HK-2 (cell line): ENCODE results near the gene DMRTB1.

Experiments
- DNase-seq: peaks from one replicate; pipeline ENCODE4 v3.0.0-alpha.2; 2018; ENCODE audit not compliant: unreplicated experiment

DMRTB1 gene

DNA sequence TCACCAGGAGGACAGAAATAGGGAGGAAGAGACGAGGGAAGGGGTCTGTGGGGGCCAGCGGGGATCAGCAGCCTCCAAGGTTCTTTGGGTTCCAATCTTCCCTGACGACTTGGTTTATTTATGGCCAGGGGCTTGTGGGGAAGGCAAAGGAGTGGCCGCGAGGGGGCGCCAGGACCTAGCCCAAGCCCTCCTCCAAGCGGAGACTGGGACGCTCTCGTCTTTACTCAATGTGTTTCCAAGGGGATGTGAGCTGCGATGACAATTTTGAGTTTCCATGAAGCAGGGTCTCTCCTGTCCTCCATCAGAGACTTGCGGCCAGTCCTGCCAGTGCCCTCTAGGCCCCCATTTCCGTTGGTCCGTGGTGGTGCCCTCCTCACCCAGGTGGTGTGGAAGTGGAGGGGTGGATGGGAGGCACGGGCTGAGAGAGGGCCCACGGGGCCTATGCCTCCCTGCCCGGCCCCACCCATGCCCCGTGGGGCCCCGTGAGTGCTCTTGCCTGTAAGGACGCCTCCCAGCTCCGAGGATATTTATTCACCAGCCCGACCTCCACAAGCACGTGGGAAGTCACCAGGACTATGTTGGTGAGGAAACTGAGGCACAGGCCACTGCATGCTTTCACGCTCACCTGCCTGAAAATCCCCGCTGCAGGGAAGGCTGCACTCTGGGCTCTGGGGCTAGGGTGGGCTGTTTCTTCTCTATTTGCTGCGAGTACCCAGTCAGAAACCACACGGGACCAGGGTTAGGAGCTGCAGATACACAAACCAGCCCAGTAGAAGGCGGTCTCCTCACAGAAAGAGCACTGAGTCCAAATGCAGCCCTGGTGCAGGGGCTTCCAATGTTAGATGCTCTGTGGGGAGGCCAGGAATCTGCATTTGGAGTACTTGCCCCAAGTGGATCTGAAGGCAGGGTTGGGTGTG, 26.5 kb downstream of the DMRTB1 start:
- peak; percentile 77 for DNase-seq

DNA sequence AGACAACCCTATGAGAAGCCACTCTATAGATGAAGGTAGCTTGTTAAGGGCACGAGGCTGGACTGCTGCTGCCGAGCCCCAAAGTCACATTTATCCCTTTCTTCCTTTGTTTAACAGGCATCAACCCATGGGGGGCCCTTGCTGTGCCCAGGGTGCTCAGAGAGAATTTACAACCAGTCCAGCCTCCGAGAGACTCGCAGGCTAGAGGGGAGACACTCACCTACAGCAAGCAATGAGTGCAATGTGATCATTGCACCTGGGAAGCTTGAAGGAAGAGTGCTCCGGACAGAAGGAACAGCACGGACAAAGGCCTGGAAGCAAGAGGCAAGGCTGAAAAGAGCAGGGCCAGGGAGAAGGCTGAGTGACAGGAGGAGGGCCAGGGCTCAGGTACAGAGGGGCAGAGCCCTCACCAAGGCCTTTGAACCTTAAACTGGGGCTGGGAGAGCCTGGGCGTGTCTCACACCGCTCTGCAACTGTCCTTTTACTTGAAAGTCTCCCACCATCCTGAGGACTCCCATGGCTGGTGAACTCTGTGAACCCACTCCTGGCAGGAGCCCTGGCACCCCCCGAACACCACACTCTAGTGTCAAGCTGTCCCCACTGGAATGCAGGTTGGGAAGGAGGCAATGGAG, 27.3 kb downstream of the DMRTB1 start:
- no peak for DNase-seq

DNA sequence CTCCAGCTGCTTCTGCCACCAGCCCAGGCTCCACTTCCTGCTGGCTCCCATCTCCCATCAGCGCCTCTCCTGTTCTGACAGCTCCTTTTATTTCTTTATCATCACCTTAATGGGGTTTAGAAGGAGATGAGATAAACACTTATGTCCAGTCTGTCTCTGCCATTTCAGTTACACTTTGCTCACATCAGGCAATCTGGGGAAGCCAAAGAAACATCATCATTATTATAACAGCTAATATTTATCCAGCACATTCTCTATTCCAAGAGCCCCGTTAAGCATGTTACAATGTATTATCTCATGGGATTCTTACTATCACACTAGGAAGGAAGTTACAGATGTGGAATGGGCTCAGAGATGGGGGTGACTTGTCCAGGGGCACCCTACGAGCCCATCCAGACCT, 31.2 kb downstream of the DMRTB1 start:
- DNase-seq, result no peak

DNA sequence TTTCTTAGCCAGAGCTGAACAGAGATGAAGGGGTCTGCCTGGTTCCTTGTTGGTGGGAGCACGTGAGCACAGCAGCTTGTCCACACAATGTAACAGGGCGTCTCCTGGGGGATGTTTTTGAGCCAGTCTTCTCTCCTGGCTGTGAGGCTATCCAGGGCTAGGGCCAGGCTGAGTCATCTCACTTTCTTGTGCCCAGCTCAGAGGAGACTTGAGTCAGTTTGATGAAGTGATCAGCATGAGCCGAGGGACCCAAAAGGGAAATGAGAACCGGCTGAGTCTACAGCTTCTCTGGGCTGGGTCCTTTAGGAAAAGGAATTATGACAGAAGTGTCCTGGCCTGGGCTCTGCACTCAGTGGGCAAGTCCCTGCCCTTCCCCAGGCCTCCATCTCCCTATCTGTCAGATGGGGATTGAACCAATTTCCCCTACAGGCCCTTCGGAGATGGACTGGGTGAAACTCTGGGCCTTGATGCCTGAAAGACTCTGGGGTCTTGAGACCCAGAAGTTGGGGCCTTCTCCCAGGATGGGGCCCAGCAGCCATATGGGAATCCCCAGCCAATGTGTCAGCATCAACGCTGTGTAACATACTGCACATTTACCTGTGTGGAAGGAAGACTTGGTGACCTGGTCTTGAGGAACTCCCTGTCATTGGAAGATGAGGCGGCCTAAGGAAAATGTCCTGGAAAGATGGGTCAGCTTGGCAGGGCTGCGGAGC, 36.6 kb downstream of the DMRTB1 start:
- DNase-seq, result no peak

DNA sequence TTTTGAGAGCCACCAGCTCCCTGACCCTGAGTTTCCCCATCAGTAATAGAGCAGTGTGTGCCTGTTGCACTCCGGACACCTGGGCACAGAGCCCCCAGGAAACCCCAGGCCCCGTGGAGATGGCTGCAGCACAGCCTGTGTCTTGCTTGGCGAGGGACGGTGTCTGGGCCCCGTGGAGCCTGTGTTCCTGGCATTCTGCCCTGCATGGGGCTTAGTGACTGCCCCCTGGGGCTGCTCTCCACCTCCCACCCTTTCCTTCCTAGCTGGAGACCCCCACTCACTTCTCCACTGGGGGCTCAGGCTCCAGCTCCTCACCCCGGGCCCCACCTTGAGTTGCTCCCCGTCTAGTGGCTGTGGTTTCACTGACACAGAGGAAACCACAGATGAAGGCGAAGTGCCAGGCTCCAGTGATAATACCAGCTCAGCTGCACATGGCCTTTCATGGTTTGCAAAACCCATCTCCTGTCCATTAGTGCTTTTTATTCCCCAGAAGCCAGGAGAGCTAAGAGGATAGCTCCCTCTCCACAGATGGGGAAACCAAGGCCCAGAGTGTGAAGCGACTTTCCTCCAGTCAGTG, 39.4 kb downstream of the DMRTB1 start:
- DNase-seq, result no peak

DNA sequence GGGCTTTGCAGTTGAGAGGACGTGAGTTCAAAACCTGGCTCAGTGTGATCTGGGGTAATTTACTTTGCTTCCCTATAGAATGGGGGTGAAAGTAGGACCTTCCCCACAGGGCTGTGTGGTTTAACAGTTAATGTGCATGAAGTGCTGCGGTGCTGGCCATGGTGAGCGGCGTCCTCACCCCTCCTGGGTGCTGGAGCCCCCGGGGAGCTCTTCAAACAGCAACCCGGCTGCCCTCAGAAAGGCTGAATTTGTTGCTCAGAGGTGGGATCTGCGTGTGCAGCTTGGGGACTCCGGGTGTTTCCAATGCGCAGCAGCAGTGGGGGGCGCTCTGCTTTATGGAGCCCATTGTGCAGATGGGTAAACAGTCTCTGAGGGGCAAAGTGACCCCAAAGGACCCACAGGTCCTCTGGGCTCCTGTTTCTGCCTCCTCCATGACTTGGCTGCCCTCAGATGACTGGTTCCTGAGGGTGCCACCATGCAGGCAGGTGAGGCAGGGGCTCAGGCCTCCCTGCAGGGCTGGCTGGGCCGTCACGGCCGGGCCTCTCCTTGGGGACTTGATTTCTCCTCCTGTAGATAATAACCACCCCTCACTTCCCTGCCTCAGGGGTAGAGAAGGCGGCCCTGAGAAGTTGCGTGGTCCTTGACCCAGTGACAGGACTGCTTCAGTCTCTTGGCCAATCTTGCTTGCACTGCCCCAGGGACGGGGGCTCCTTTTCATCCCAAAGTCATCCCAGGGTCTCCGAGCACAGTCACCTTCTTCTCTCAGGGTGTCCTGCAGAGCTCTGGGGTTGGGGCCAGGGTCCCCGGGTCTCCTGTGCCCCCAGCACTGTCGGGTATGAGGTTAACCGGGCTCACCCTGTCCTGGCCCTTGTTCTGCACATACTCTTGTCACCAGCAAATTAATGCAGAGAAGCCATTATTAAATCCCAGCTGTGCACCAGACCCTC, 40.3 kb downstream of the DMRTB1 start:
- DNase-seq, result no peak

DNA sequence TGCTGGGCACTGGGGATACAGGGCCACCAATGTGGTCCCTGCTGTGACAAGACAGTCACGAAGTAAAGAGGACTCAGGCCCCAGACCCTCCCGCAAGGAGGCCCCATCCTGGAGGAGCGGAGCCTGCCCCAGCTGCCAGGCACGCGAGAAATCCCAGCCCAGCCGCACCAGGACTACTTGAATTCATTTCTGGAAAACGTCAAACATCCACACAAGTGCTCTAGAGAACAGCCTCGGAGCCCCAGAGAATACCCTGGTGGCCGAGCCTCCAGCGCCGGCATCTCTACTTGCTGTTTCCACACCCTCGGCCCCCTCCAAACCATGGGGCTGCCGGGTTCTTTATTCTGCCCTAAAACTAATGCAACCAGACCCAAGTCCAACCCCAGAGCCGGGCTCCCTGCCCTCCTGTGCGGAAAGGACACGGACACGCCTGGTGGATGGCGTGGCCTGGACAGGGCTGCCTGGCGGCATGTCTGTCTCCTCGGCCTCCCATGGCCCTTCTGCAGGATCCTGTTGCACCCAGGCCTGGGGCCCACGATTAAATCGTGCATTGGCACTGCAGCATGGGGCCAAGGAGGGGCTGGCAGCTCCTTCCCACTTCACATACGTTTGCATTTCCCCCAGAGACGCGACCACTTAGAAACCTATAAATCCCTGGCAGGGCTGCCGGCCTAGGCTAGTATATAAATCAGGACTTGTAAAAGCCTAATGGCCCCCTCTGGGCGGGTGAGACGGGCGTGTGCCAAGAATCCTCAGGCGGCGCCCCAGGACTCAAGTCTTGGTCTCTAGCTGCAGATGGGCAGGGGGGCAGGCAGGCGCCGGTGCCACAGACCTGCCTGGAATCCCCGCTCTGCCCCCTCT, 41.2 kb downstream of the DMRTB1 start:
- DNase-seq, result no peak

DNA sequence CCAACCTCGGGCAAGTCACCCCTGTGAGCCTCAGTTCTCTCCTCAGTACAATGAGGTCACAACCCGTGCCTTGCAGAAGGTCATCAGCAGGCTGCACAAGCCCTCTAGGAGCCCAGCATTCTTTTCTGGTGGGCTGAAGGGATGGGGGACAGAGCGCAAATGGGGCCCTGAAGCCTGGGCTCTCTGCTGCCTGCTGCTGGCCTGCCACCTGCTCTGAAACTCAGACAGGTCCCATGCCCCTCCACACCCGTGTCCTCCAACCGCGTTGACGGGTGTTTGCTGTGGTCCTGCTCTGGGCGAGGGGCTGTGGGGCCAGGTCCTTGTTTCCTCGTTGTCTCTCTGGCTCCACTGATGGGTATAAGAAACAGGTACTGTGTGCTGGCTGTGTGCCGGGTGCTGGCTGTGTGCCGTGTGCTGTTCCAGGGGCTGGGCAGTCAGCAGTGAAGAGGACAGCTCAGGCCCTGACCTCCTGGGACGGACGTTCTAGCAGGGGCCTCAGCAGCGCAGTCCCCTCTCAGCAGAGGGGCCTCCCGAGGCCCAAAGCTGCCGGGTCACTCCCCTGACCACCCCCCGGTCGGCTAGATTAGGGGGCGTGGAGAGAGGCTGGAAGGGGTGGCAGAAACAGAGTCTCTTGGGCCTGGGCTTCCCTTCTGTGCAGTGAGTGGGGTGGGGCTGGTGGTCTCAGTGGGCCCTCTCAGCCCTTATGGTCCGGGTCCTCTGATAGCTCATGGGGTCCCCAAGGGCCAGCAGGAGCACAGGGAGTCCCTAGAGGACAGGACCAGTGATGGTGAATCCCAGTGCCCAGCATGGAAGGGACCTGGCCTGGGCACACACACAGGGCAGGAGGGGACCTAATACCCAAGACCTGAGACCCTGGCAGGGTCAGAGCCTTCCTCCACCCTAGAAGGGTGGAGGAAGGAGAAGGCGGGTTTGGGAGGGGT, 42.1 kb downstream of the DMRTB1 start:
- DNase-seq, result no peak

DNA sequence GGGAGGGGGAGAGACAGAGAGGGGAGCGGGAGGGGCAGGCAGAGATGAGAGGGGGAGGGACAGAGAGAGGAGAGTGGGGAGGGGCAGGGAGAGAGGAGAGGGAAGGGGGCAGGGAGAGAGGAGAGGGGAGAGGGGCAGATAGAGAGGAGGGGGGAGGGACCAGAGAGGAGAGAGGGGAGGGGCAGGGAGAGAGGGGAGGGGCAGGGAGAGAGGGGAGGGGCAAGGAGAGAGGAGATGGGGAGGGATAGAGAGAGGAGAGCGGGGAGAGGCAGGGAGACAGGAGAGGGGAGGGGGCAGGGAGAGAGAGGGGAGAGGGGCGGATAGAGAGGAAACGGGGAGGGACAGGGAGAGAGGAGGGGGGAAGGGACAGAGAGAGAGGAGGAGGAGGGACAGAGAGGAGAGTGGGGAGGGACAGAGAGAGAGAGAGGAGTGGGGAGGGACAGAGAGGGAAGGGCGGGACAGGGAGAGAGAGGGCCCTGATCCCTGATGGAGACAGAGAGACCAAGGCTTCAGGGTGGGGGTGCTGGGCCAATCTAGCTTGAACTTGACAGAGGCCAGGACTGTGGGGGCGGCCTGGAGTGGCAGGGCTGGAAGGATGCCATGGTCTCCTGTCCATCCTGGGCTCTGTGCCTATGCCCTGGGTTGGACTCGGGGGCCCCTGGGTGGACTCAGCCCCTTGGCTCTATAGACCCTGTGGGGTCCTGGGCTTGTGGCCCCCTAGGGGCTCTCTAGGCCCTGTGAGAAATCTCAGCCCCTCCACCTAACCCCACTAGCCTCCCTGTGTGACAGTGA, 43.6 kb downstream of the DMRTB1 start:
- peak; percentile 17 for DNase-seq

DNA sequence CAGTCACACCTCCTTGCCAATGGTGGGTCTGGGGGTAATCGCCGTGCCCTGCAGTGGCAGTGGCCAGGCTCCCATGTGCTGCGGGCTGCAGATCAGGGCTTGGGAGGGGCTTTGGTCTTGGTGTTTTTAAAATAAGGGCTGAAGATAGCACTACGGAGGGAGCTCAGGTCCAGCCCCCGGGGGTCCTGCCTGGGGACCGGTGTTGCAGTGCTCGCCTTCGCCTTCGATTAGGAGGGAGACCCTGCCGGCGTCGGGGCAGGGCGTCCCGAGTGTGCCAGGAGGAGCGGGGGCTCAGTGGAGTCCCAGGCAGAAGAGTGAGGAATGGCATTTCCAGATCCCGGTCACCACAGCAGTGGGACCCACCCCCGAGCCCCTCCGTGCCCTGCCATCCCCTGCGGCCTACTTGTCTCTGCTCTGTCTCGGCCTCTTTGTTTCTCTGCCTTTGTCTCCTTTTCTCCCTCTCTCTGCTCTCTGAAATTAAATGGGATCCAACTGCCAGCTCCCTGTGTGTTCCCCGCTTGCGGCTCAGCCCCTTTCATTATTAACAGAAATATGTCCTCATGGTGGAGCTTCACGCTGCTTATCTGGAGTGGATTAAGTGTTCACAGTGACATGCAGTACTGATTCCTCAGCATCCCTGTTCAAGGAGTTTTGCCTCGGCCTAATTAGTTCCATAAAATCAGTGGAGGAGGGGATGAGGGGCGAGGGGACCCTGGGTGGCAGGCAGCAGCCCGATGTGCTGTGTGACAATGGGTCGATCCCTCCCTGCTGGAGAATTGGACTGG, 44.4 kb downstream of the DMRTB1 start:
- DNase-seq, result no peak

DNA sequence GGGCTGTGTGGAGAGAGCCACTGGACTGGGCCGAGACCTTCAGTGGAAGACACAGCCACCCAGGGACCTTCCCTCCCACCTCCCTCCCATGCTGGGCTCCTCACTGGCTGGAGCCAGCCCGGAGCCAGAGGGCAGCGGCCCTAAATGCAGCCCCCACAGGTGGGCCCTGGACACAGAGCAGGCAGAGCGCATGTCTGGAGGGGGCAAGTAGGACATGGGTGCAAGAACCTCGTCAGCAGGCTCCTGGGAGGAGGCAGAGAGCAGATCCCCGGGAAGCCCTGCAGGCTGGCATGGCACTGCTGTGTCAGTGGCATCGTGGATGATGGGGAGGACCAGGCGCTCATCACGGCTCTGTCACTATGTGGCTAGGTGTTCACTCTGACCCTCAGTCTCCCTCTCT, 45.7 kb downstream of the DMRTB1 start:
- DNase-seq, result no peak

DNA sequence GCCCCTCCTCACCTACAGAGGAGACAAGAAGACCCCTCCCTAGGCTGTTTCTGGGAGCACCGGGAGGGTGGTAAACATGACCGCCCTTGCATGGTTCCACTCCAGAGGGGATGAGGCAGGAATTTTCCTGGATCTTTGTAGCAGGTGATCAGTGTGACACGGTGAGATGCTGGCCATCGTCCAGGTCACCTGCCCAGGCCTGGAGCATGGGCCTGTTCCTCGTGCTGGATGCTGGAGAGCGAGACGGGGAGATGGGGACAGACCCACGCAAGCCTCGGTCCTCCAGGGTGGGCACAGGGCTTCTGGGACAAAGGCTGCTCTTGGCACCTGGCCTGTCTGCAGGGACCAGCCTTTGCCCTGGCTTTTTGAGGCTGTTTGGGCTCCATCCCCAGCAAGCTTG, 46.2 kb downstream of the DMRTB1 start:
- no peak for DNase-seq

DNA sequence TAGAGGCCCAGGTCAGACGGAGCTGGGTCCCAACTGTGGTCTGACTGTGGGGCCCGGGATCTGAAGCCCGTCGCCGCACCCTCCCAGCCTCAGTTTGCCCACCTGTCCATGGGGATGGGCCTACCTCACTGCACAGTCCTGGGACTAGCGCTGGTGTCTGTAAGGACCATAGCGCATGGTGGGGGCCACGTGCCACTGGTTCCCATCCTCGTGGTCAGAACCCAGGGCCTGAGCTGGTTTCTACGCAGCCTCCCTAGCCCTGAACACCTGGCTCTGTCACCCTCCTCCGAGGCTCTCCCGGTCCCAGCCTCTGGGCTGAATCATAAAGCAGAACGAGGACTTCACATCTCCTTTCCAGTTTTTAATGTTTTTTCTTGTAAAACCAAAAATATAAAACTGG, 46.7 kb downstream of the DMRTB1 start:
- no peak for DNase-seq

DNA sequence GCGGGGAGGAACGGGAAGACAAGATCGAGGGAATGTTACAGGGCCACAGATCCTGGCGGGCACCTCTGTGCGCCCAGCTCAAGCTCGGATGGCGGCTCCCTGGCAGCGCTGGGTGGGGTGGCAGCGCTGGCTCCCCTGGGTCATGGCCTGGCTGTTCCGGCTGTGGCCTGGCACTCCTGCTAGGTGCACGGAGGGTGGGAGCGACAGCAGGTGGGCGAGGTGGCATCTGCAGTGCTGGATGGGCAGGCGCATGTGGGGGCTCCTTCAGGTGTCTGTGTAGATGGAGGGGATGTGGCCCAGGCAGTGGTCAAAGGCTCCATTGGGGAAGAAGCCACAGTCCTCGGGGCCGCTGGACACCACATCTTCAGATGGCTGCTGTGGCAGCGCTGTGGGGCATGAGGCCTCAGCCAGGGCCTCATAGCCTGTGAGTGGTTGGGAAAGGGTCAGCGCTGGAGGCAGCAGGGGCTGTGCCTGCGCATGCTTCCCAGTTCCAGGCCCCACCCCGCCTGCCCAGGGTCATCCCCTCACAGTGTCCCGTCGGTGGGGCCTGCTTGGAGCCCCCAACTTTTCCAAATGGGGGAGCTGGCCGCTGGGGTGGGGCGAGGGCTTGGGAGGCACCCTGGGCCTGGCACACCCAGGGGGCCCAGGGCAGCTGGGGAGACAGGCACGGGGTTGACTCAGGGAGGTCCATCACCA, 47.3 kb downstream of the DMRTB1 start:
- DNase-seq, result no peak

DNA sequence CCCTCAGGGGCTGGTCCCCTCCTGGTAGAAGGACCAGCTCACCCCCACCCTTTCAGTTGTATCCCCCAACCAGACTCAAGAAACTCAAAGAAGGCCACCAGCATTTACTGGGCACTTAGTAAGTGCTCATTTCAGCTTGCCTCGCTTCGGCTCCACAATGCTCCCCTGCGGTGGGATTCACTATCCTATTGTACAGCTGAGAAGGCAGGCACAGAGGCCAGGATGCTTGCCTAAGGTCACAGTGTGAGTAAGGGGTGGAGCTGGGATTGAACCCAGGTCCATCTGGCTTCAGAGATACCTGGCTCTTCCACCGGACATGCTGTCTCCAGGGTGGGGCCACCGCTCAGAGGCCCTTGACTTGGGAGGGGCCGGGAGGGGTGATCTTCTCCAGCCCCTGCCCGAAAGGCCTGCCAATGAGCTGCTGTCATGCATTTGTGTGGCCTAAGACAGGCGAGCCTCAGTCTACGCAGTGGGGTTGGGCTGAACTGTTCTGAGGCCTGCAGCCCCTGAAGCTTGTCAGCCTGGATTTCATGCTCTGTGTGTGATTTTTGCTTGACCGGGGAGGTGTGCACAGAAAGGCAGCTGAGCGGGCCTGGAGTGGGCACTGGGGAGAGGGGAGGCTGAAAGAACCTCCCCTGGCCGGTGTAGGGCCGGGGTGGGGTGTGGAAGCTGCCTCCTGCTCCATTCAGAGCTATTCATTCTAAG, 48.1 kb downstream of the DMRTB1 start:
- no peak for DNase-seq
